H1 (cell line): ENCODE results near the gene MGLL. TPM values are rescaled to one million over a fixed set of nuclear protein-coding genes. Genes with fewer than 3 reads are reported as not detected.

Source experiments
- CTCF ChIA-PET: fragments of 300-600 bp; sonication (Branson Sonifier 250); formaldehyde crosslinking; loops from one replicate; lab custom pipeline; 2021; ENCODE audit not compliant: partially characterized antibody; lab: Charles Lee
- POLR2A ChIA-PET: fragments of 300-600 bp; sonication (Branson Sonifier 250); formaldehyde crosslinking; loops from one replicate; lab custom pipeline; 2021; ENCODE audit warnings: inconsistent platforms; ENCODE audit not compliant: partially characterized antibody; lab: Charles Lee
- DNase-seq, 2 experiments: peaks; one replicate each; pipeline versions ENCODE4 v3.0.0 to v3.0.0-alpha.2; 2010 to 2022; ENCODE audit warnings: low spot score in 2 of 2, low read depth in 1 of 2, mixed read lengths in 1 of 2
- FAIRE-seq: peaks from 2 replicates; lab custom pipeline; 2011; peaks lifted over from hg19 to GRCh38; lab: Jason Lieb, UNC
- H2AFZ ChIP-seq: 2 replicates; pipeline ENCODE4 v1.8.1; 2012; ENCODE audit warnings: low read length, inconsistent platforms
- H2AK5ac ChIP-seq: 2 replicates; pipeline ENCODE4 v1.6.1; 2013; ENCODE audit warnings: low read depth, low read length
- H2BK120ac ChIP-seq: replicated peaks from 2 replicates; pipeline ENCODE3; 2013; ENCODE audit warnings: low read depth, low read length, inconsistent platforms
- H2BK12ac ChIP-seq: 2 replicates; pipeline ENCODE4 v1.6.1; 2013; ENCODE audit warnings: low read depth, low read length
- H2BK15ac ChIP-seq: 2 replicates; pipeline ENCODE4 v1.6.1; 2013; ENCODE audit warnings: low read length
- H2BK20ac ChIP-seq: 2 replicates; pipeline ENCODE4 v1.6.1; 2013; ENCODE audit warnings: low read length
- H2BK5ac ChIP-seq: 2 replicates; pipeline ENCODE4 v1.6.1; 2013; ENCODE audit warnings: low read depth, low read length
- H3K14ac ChIP-seq: 2 replicates; pipeline ENCODE4 v1.6.1; 2013; ENCODE audit warnings: inconsistent platforms; ENCODE audit not compliant: insufficient read length
- H3K18ac ChIP-seq: 2 replicates; pipeline ENCODE4 v1.6.1; 2013; ENCODE audit warnings: low read length; ENCODE audit errors: extremely low read depth
- H3K23ac ChIP-seq: 2 replicates; pipeline ENCODE4 v1.6.1; 2013; ENCODE audit warnings: inconsistent platforms; ENCODE audit not compliant: insufficient read length
- H3K23me2 ChIP-seq: 2 replicates; pipeline ENCODE4 v1.6.1; 2013; ENCODE audit warnings: low read depth, low read length
- H3K27ac ChIP-seq: 2 replicates; pipeline ENCODE4 v1.6.1; 2011; ENCODE audit warnings: low read depth, low read length, inconsistent platforms
- H3K27me3 ChIP-seq, 4 experiments: replicated peaks in 1 of 4; 1 replicate in 1 of 4; 2 replicates in 3 of 4; pipeline versions ENCODE4 v1.6.1 to v1.8.1; 2011 to 2013; ENCODE audit warnings: low read length in 3 of 4, mild to moderate bottlenecking in 3 of 4, inconsistent platforms in 2 of 4, mixed read lengths in 2 of 4, moderate library complexity in 1 of 4; ENCODE audit not compliant: control insufficient read depth in 3 of 4, insufficient read depth in 3 of 4; ENCODE audit errors: extremely low read depth in 1 of 4
- H3K36me3 ChIP-seq, 4 experiments: 2 replicates each; pipeline versions ENCODE4 v1.6.1 to v1.8.1; 2011 to 2013; ENCODE audit warnings: mild to moderate bottlenecking in 4 of 4, low read length in 3 of 4, moderate library complexity in 2 of 4, control low read depth in 1 of 4, inconsistent platforms in 1 of 4; ENCODE audit not compliant: insufficient read depth in 4 of 4, control insufficient read depth in 2 of 4
- H3K4ac ChIP-seq: replicated peaks from 2 replicates; pipeline ENCODE3; 2013; ENCODE audit warnings: low read length, low read depth, mixed read lengths, inconsistent platforms; ENCODE audit not compliant: insufficient read length
- H3K4me1 ChIP-seq, 4 experiments: replicated peaks in 1 of 4; 1 replicate in 1 of 4; 2 replicates in 3 of 4; pipeline versions ENCODE4 v1.6.1 to v1.8.1; 2011 to 2013; ENCODE audit warnings: low read length in 3 of 4, inconsistent platforms in 2 of 4, mixed read lengths in 1 of 4; ENCODE audit not compliant: insufficient read depth in 4 of 4, control insufficient read depth in 3 of 4
- H3K4me2 ChIP-seq, 2 experiments: 2 replicates each; pipeline versions ENCODE4 v1.6.1 to v1.8.1; 2011 to 2013; ENCODE audit warnings: low read depth in 2 of 2, low read length in 2 of 2, control low read depth in 1 of 2, inconsistent platforms in 1 of 2, mild to moderate bottlenecking in 1 of 2; ENCODE audit not compliant: insufficient read depth in 1 of 2
- H3K4me3 ChIP-seq, 4 experiments: fragments of 200-600, 300-600 bp in 1 of 4; sonication (generic), shearing (Covaris generic), sonication (Bioruptor Twin) in 1 of 4; 2 replicates each; pipeline versions ENCODE4 v1.5.1 to v1.8.1; 2011 to 2016; ENCODE audit warnings: low read length in 4 of 4, low read depth in 3 of 4, control low read depth in 2 of 4, inconsistent platforms in 2 of 4, mild to moderate bottlenecking in 2 of 4, mixed read lengths in 1 of 4, moderate library complexity in 1 of 4; ENCODE audit not compliant: insufficient read depth in 2 of 4; ENCODE audit errors: extremely low read depth in 1 of 4
- H3K56ac ChIP-seq: replicated peaks from 2 replicates; pipeline ENCODE3; 2013; ENCODE audit warnings: low read depth, mild to moderate bottlenecking, mixed read lengths, low read length, inconsistent platforms; ENCODE audit not compliant: insufficient read length
- H3K79me1 ChIP-seq: 2 replicates; pipeline ENCODE4 v1.6.1; 2013; ENCODE audit warnings: low read depth, low read length, control low read depth
- H3K79me2 ChIP-seq, 2 experiments: 2 replicates each; pipeline versions ENCODE4 v1.6.1 to v1.8.1; 2012 to 2013; ENCODE audit warnings: low read length in 2 of 2, mild to moderate bottlenecking in 2 of 2, inconsistent platforms in 1 of 2; ENCODE audit not compliant: insufficient read depth in 2 of 2, control insufficient read depth in 1 of 2
- H3K9ac ChIP-seq, 4 experiments: replicated peaks in 1 of 4; 1 replicate in 1 of 4; 2 replicates in 3 of 4; pipeline versions ENCODE4 v1.6.1 to v1.8.1; 2011 to 2013; ENCODE audit warnings: low read depth in 3 of 4, low read length in 3 of 4, control low read depth in 2 of 4, mild to moderate bottlenecking in 2 of 4, moderate library complexity in 2 of 4, inconsistent platforms in 1 of 4; ENCODE audit errors: extremely low read depth in 1 of 4
- H3K9me3 ChIP-seq, 2 experiments: 2 replicates each; pipeline versions ENCODE4 v1.6.1 to v1.8.1; 2012 to 2013; ENCODE audit warnings: mild to moderate bottlenecking in 2 of 2, moderate library complexity in 2 of 2, control low read depth in 1 of 2, inconsistent platforms in 1 of 2, low read depth in 1 of 2, low read length in 1 of 2, mixed read lengths in 1 of 2; ENCODE audit not compliant: insufficient read depth in 2 of 2
- H4K20me1 ChIP-seq, 2 experiments: replicated peaks in 1 of 2; 2 replicates each; pipeline versions ENCODE3 to v1.8.1; 2011 to 2013; ENCODE audit warnings: inconsistent platforms in 2 of 2, low read length in 2 of 2, mild to moderate bottlenecking in 1 of 2; ENCODE audit not compliant: insufficient read depth in 2 of 2, control insufficient read depth in 1 of 2
- H4K5ac ChIP-seq: 2 replicates; pipeline ENCODE4 v1.6.1; 2013; ENCODE audit warnings: low read length, low read depth, mixed read lengths, inconsistent platforms; ENCODE audit not compliant: insufficient read length
- H4K8ac ChIP-seq: 2 replicates; pipeline ENCODE4 v1.8.0; 2013; ENCODE audit warnings: mild to moderate bottlenecking, moderate library complexity, low read length, inconsistent platforms; ENCODE audit not compliant: insufficient read depth; ENCODE audit errors: extremely low read depth
- H4K91ac ChIP-seq: replicated peaks from 2 replicates; pipeline ENCODE3; 2013; ENCODE audit warnings: low read length, mixed read lengths, inconsistent platforms; ENCODE audit not compliant: insufficient read length
- ASH2L ChIP-seq: fragments of 200-600, 300-600 bp; sonication (generic); IDR thresholded peaks from one replicate; pipeline ENCODE4 v1.7.1; 2017; ENCODE audit warnings: low read length
- BCL11A ChIP-seq, 2 experiments: IDR thresholded peaks; one replicate each; pipeline ENCODE4 v1.6.1; 2011; ENCODE audit warnings: low read depth in 2 of 2, low read length in 2 of 2, mild to moderate bottlenecking in 2 of 2
- CREB1 ChIP-seq: IDR thresholded peaks from 2 replicates; pipeline ENCODE4 v1.6.1; 2012; ENCODE audit warnings: inconsistent platforms
- GTF2F1 ChIP-seq: IDR thresholded peaks from 2 replicates; pipeline ENCODE4 v1.6.1; 2012; ENCODE audit warnings: low read depth, low read length, improper control_type of control experiment, borderline replicate concordance
- JUND ChIP-seq: IDR thresholded peaks from 2 replicates; pipeline ENCODE4 v1.6.1; 2011; ENCODE audit warnings: mild to moderate bottlenecking, improper control_type of control experiment, low read length
- POLR2A ChIP-seq, 2 experiments: IDR thresholded peaks; 1 replicate in 1 of 2; 2 replicates in 1 of 2; pipeline ENCODE4 v1.6.1; 2011; ENCODE audit warnings: low read depth in 2 of 2, low read length in 2 of 2, mild to moderate bottlenecking in 2 of 2; ENCODE audit errors: control extremely low read depth in 1 of 2
- RXRA ChIP-seq: IDR thresholded peaks from 2 replicates; pipeline ENCODE4 v1.6.1; 2011; ENCODE audit warnings: low read depth, mild to moderate bottlenecking, low read length, moderate library complexity; ENCODE audit not compliant: insufficient read depth
- SAP30 ChIP-seq: fragments of 300-600 bp; sonication (generic); IDR thresholded peaks from 2 replicates; pipeline ENCODE4 v1.7.1; 2012; ENCODE audit warnings: low read length, moderate library complexity, mild to moderate bottlenecking, inconsistent platforms; ENCODE audit not compliant: insufficient read depth, insufficient replicate concordance
- TEAD4 ChIP-seq: IDR thresholded peaks from 2 replicates; pipeline ENCODE4 v1.6.1; 2012; ENCODE audit warnings: low read depth, low read length, inconsistent platforms, mixed read lengths
- WGBS, 2 experiments: shearing (Covaris generic) in 1 of 2; methylation state at CpG; one replicate each; pipeline versions ENCODE4 v1.1.6 to v1.1.7; 2013 to 2015; ENCODE audit warnings: low lambda C conversion rate in 2 of 2, mixed read lengths in 2 of 2, inconsistent platforms in 1 of 2, low coverage in 1 of 2, missing lambda C conversion rate in 1 of 2; ENCODE audit not compliant: insufficient replicate concordance in 2 of 2, insufficient coverage in 1 of 2, insufficient read length in 1 of 2; ENCODE audit errors: extremely low coverage in 1 of 2, missing lambda C conversion rate in 1 of 2; 5-methylcytosine and 5-hydroxymethylcytosine counted together
- polyA plus RNA-seq, 7 experiments: library from polyadenylated mRNA; depleted of rRNA in 3 of 7; stranded (reverse) in 5 of 7; unstranded in 2 of 7; fragments of >200 nt in 5 of 7; fragments of 200-250 nt in 2 of 7; gene quantifications; 1 replicate in 5 of 7; 2 replicates in 1 of 7; 4 replicates in 1 of 7; pipeline versions ENCODE4 v1.2.1 to v1.2.3, GENCODE V29; 2011 to 2013; ENCODE audit warnings: missing spikeins in 2 of 7, mixed read lengths in 2 of 7
- total RNA-seq: library from RNA; stranded (reverse); fragmentation: NEBNext Ultra II Directional; extraction: Animal tissue kit (Norgen Biotek cat#: 25700); gene quantifications from 2 replicates; pipeline ENCODE4 v1.2.1, GENCODE V29; 2021
- TF ChIP-seq, protein P1 (sequence below): IDR thresholded peaks from 2 replicates; pipeline ENCODE4 v1.6.1; 2012; ENCODE audit warnings: inconsistent platforms
- TF ChIP-seq, protein P2 (sequence below), 3 experiments: IDR thresholded peaks; 1 replicate in 2 of 3; 2 replicates in 1 of 3; pipeline versions ENCODE4 v1.5.1 to v1.6.1; 2011; ENCODE audit warnings: low read length in 3 of 3, mild to moderate bottlenecking in 3 of 3, inconsistent platforms in 2 of 3, low read depth in 1 of 3, moderate library complexity in 1 of 3; ENCODE audit not compliant: insufficient read depth in 1 of 3; ENCODE audit errors: control extremely low read depth in 1 of 3

Gene MGLL
- total and polyA plus RNA-seq, 2 of the 8 experiments (the other 6 are each of a cell fraction or from before 2014, with no cell fraction given), result 0.05 to 0.34 TPM

DNA sequence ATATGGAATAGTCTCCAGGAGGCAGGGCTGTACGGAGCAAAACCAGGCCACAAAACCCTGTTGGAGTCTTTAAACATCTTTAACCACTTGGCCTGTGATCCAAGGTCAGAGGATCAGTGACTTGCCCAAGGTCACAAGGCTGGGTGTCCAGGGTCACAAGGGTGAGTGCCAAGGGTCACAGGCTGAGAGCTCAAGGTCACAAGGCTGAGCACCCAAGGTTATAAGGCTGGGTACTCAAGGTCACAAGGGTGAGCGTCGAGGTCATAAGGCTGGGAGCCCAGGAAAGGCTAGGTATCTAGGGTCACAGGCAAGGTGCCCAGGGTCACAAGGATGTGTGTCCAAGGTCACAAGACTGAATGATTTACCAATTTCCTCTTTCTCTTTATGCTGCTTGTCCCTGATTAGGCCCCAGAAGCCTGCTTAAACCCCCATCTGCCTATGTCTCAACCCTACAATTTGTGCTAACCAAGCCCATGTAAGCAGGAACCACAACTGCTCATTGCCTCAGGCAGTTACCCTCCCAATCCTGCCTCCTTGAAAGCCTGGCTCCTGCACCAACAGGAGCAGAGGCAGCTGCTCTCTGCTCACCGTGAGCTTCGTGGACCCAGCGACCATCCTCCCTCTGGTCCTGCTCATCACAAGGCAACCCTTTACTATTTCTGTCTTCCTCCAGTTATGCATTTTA, 51.5 kb downstream of the MGLL start:
- no peak overlapping the region for H2BK12ac ChIP-seq
- no peak overlapping the region; the same call in none of the 2 replicates for H4K8ac ChIP-seq
- no peak overlapping the region for H2BK5ac ChIP-seq
- H2BK20ac ChIP-seq, result no peak overlapping the region
- H3K79me1 ChIP-seq, result no peaks in the 10 kb centered on the region
- H3K79me2 ChIP-seq, result no peaks in the 10 kb centered on the region
- no peaks in the 10 kb centered on the region for H3K27me3 ChIP-seq
- no peaks in the 10 kb centered on the region for H4K20me1 ChIP-seq
- no peak overlapping the region for H2BK120ac ChIP-seq
- FAIRE-seq (no peak), DNase-seq (no peak)
- no peak overlapping the region for H3K9ac ChIP-seq
- no peaks in the 10 kb centered on the region; the same call in 1 of the 2 replicates for H3K23me2 ChIP-seq
- no peak overlapping the region for H4K5ac ChIP-seq
- no peak overlapping the region for H2BK15ac ChIP-seq
- H3K18ac ChIP-seq, result no peak overlapping the region
- no peak overlapping the region for H2AFZ ChIP-seq
- WGBS, 2 experiments, result 93% methylated on average over 6 of the region's 6 CpGs; no CpG with 5 or more reads in 1 of the 2 experiments
- no peak overlapping the region for H3K56ac ChIP-seq
- POLR2A ChIA-PET, result no interaction called here
- H3K4ac ChIP-seq, result no peak overlapping the region
- CTCF ChIA-PET, result interaction anchor here (0.5 to 1.6 kb wide), 4 partner anchors 9 to 160 kb away, joined by 3 to 5 read pairs (median 4); no protein-coding TSS in a partner anchor
- no peak overlapping the region for H2AK5ac ChIP-seq
- no peak overlapping the region for H3K23ac ChIP-seq
- H4K91ac ChIP-seq, result no peak overlapping the region
- H3K36me3 ChIP-seq, result no peaks in the 10 kb centered on the region
- H3K9me3 ChIP-seq, result no peaks in the 10 kb centered on the region
- no peak overlapping the region for H3K14ac ChIP-seq
- no peaks in the 10 kb centered on the region; a peak in 1 of 7 replicates for H3K4me1 ChIP-seq
- no peak overlapping the region for H3K27ac ChIP-seq
- no peak overlapping the region for H3K4me2 ChIP-seq
- TF ChIP-seq BCL11A (IDR thresholded peaks at IDR 0.05; ENCODE audit: low read depth in 2 of 2, low read length in 2 of 2) (no peak), RXRA (no peak), CREB1 (no peak), ASH2L (no peak), POLR2A (IDR thresholded peaks at IDR 0.05; ENCODE audit: control extremely low read depth in 1 of 2, low read depth in 2 of 2, low read length in 2 of 2) (no peak), JUND (no peak), TEAD4 (no peak), GTF2F1 (no peak), SAP30 (no peak)
- TF ChIP-seq, protein P1, sequence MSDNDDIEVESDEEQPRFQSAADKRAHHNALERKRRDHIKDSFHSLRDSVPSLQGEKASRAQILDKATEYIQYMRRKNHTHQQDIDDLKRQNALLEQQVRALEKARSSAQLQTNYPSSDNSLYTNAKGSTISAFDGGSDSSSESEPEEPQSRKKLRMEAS, result no peak
- TF ChIP-seq, protein P2, sequence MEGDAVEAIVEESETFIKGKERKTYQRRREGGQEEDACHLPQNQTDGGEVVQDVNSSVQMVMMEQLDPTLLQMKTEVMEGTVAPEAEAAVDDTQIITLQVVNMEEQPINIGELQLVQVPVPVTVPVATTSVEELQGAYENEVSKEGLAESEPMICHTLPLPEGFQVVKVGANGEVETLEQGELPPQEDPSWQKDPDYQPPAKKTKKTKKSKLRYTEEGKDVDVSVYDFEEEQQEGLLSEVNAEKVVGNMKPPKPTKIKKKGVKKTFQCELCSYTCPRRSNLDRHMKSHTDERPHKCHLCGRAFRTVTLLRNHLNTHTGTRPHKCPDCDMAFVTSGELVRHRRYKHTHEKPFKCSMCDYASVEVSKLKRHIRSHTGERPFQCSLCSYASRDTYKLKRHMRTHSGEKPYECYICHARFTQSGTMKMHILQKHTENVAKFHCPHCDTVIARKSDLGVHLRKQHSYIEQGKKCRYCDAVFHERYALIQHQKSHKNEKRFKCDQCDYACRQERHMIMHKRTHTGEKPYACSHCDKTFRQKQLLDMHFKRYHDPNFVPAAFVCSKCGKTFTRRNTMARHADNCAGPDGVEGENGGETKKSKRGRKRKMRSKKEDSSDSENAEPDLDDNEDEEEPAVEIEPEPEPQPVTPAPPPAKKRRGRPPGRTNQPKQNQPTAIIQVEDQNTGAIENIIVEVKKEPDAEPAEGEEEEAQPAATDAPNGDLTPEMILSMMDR (IDR thresholded peaks at IDR 0.05; ENCODE audit: control extremely low read depth in 1 of 3, insufficient read depth in 1 of 3, low read depth in 1 of 3, low read length in 3 of 3), result no peak
- H3K4me3 ChIP-seq, result no peak overlapping the region
